ENCODE results near the gene ATP6V1G2. TPM values are rescaled to one million over a fixed set of nuclear protein-coding genes. Genes with fewer than 3 reads are reported as not detected.

ATP6V1G2 gene
- 4.8 and 5.0 TPM in 2 replicates for total RNA-seq

GRCh38 chr6:31546339-31546957 lies at the start of gene ATP6V1G2:
Gene ATP6V1G2, minus strand, starts transcription at chr6:31546608. Its CDS starts 49 bp downstream, at chr6:31546559.

GRCh38 chr6:31586008-31586407 lies 39.6 kb upstream of the ATP6V1G2 start, which contains the start of gene LST1:
Gene LST1, plus strand, starts transcription at chr6:31586277. Its CDS starts 1,023 bp downstream, at chr6:31587300.

GRCh38 chr6:31582230-31582643 lies 35.8 kb upstream of the ATP6V1G2 start, which contains the start of gene LTB:
Gene LTB, minus strand, starts transcription at chr6:31582424. Its CDS starts 7 bp downstream, at chr6:31582417.

GRCh38 chr6:31575335-31575901 lies 29.0 kb upstream of the ATP6V1G2 start, which contains the start of gene TNF:
Gene TNF, plus strand, starts transcription at chr6:31575565. Its CDS starts 177 bp downstream, at chr6:31575742.

GRCh38 chr6:31572041-31572911 lies 25.9 kb upstream of the ATP6V1G2 start, which contains the start of gene LTA:
Gene LTA, plus strand, starts transcription at chr6:31572289. Its CDS starts 454 bp downstream, at chr6:31572743.

GRCh38 chr6:31546958-31547726 lies 734 bp upstream of the ATP6V1G2 start, which contains the start of gene NFKBIL1:
Gene NFKBIL1, plus strand, starts transcription at chr6:31547608. Its CDS starts 87 bp downstream, at chr6:31547695.

GRCh38 chr6:31541658-31542521 lies 4.5 kb downstream of the ATP6V1G2 start, which contains the start of gene DDX39B:
Gene DDX39B, minus strand, starts transcription at chr6:31542003. Its CDS starts 1,471 bp downstream, at chr6:31540532.

GRCh38 chr6:31528821-31529328 lies 17.5 kb downstream of the ATP6V1G2 start, which contains the start of gene MCCD1:
Gene MCCD1, plus strand, starts transcription at chr6:31528962. Its CDS starts 53 bp downstream, at chr6:31529015.

GRCh38 chr6:31497531-31498476 lies 48.6 kb downstream of the ATP6V1G2 start, which contains the start of gene MICB:
Gene MICB, plus strand, starts transcription at chr6:31498145. Its CDS starts 49 bp downstream, at chr6:31498194.

Other genes with a start within 250 kb of the ATP6V1G2 start
- gene HLA-B, start 189.4 kb downstream of the ATP6V1G2 start, total RNA-seq, result 113 and 123 TPM in 2 replicates
- 76.7 and 80.9 TPM in 2 replicates for gene MICA, start 143.0 kb downstream of the ATP6V1G2 start, total RNA-seq
- 8.2 and 8.4 TPM in 2 replicates for gene MICB, start 48.5 kb downstream of the ATP6V1G2 start, total RNA-seq
- not detected in 2 replicates for gene MCCD1, start 17.6 kb downstream of the ATP6V1G2 start, total RNA-seq
- 317 and 461 TPM in 2 replicates for gene DDX39B, start 4.6 kb downstream of the ATP6V1G2 start, total RNA-seq
- 27.3 and 31.5 TPM in 2 replicates for gene NFKBIL1, start 1.0 kb upstream of the ATP6V1G2 start, total RNA-seq
- not detected in 2 replicates for gene LTA, start 25.7 kb upstream of the ATP6V1G2 start, total RNA-seq
- gene TNF, start 29.0 kb upstream of the ATP6V1G2 start, total RNA-seq, result not detected in 2 replicates
- gene LTB, start 35.8 kb upstream of the ATP6V1G2 start, total RNA-seq, result not detected in 2 replicates
- gene LST1, start 39.7 kb upstream of the ATP6V1G2 start, total RNA-seq, result not detected in 2 replicates
- gene NCR3, start 46.4 kb upstream of the ATP6V1G2 start, total RNA-seq, result not detected in 2 replicates
- not detected in 2 replicates for gene AIF1, start 68.6 kb upstream of the ATP6V1G2 start, total RNA-seq
- gene PRRC2A, start 74.1 kb upstream of the ATP6V1G2 start, total RNA-seq, result 18.6 and 21.4 TPM in 2 replicates
- 64.6 and 88.0 TPM in 2 replicates for gene BAG6, start 106.1 kb upstream of the ATP6V1G2 start, total RNA-seq
- 1.3 and 2.8 TPM in 2 replicates for gene APOM, start 109.3 kb upstream of the ATP6V1G2 start, total RNA-seq
- 17.9 and 23.8 TPM in 2 replicates for gene C6orf47, start 114.2 kb upstream of the ATP6V1G2 start, total RNA-seq
- 13.4 and 14.3 TPM in 2 replicates for gene GPANK1, start 118.4 kb upstream of the ATP6V1G2 start, total RNA-seq
- gene CSNK2B, start 119.5 kb upstream of the ATP6V1G2 start, total RNA-seq, result 97.7 and 99.1 TPM in 2 replicates
- gene LY6G5B, start 123.4 kb upstream of the ATP6V1G2 start, total RNA-seq, result 2.1 and 2.6 TPM in 2 replicates
- gene LY6G5C, start 134.5 kb upstream of the ATP6V1G2 start, total RNA-seq, result 0.09 and 0.43 TPM in 2 replicates
- gene ABHD16A, start 156.7 kb upstream of the ATP6V1G2 start, total RNA-seq, result 65.4 and 70.2 TPM in 2 replicates
- not detected in 2 replicates for gene LY6G6F, start 160.3 kb upstream of the ATP6V1G2 start, total RNA-seq
- not detected in 2 replicates for gene LY6G6D, start 168.7 kb upstream of the ATP6V1G2 start, total RNA-seq
- not detected in 2 replicates for gene LY6G6C, start 175.1 kb upstream of the ATP6V1G2 start, total RNA-seq
- gene MPIG6B, start 176.8 kb upstream of the ATP6V1G2 start, total RNA-seq, result not detected in 2 replicates
- gene DDAH2, start 182.7 kb upstream of the ATP6V1G2 start, total RNA-seq, result 74.1 and 102 TPM in 2 replicates
- 529 and 547 TPM in 2 replicates for gene CLIC1, start 189.9 kb upstream of the ATP6V1G2 start, total RNA-seq
- 3.2 and 3.3 TPM in 2 replicates for gene MSH5, start 193.4 kb upstream of the ATP6V1G2 start, total RNA-seq
- gene SAPCD1, start 216.0 kb upstream of the ATP6V1G2 start, total RNA-seq, result 0.28 TPM in 2 replicates
- 0.14 and 0.28 TPM in 2 replicates for gene VWA7, start 230.7 kb upstream of the ATP6V1G2 start, total RNA-seq
- gene VARS1, start 249.1 kb upstream of the ATP6V1G2 start, total RNA-seq, result 36.0 and 38.7 TPM in 2 replicates

Data from smooth muscle cell of bladder (primary cell).